Coronary artery (tissue), 2 donors: ENCODE data around the gene CCNL2.
"Not testable (repeated sequence)": the region's sequence is repeated elsewhere in the genome, so short reads cannot be mapped to it uniquely, and the experiment has no call there.

Source experiments
- DNase-seq: peaks from one replicate; pipeline ENCODE4 v3.0.0-alpha.2; 2017; ENCODE audit warnings: low spot score
- H3K27ac ChIP-seq, 2 donors: fragments of 200-600 bp; sonication (generic); one replicate each; pipeline ENCODE4 v1.5.1; 2016 to 2019
- H3K4me3 ChIP-seq: fragments of 200-600 bp; sonication (generic); 2 replicates; pipeline ENCODE4 v1.5.1; 2016; ENCODE audit warnings: mild to moderate bottlenecking, moderate library complexity
- CTCF ChIP-seq: fragments of 200-600 bp; sonication (generic); IDR thresholded peaks from one replicate; pipeline ENCODE4 v1.5.1; 2019; ENCODE audit warnings: antibody characterized with exemption

Gene CCNL2

GRCh38 chr1:1399187-1399871 lies at the start of gene CCNL2:
TSS of gene CCNL2 (minus strand) at chr1:1399335. CDS start at chr1:1399306, 29 bp downstream.
- peak within 1 kb of the TSS; percentile 67 to 92 for H3K27ac ChIP-seq
- peak; percentile 99 for DNase-seq
- TF ChIP-seq CTCF: peak; percentile 43
- peak within 1 kb of the TSS; percentile 100 for H3K4me3 ChIP-seq

- not testable (repeated sequence) for DNase-seq, H3K4me3 ChIP-seq, H3K27ac ChIP-seq
Observed at GRCh38 chr1:1446631-1447030, 47.5 kb upstream of the CCNL2 start.

- DNase-seq: no peak
- no peak for TF ChIP-seq CTCF
- no peak overlapping the region for H3K4me3 ChIP-seq
- H3K27ac ChIP-seq: no peak overlapping the region
Observed at GRCh38 chr1:1442069-1442770, 43.1 kb upstream of the CCNL2 start.

GRCh38 chr1:1441002-1441888 lies 42.1 kb upstream of the CCNL2 start:
- peak; percentile 81 for TF ChIP-seq CTCF
- Histone ChIP-seq H3K4me3 (no peak overlapping the region), H3K27ac (no peak overlapping the region)

GRCh38 chr1:1440262-1441001 lies 41.3 kb upstream of the CCNL2 start:
- no peak for DNase-seq
- TF ChIP-seq CTCF: no peak
- H3K27ac ChIP-seq: no peak overlapping the region
- H3K4me3 ChIP-seq: no peak overlapping the region

More at GRCh38 chr1:1441002-1441888, 42.1 kb upstream of the CCNL2 start:
- DNase-seq: no peak

GRCh38 chr1:1439546-1440261 lies 40.6 kb upstream of the CCNL2 start:
- TF ChIP-seq CTCF: no peak

More at GRCh38 chr1:1439546-1440261, 40.6 kb upstream of the CCNL2 start:
- H3K4me3 ChIP-seq: no peak overlapping the region
- DNase-seq: no peak
- no peak overlapping the region for H3K27ac ChIP-seq
